Breast epithelium (tissue), 4 donors: ENCODE data around the gene SIX5. TPM values are rescaled to one million over a fixed set of nuclear protein-coding genes. Genes with fewer than 3 reads are reported as not detected.

Source experiments
- DNase-seq, 2 donors: peaks; one replicate each; pipeline ENCODE4 v3.0.0-alpha.2; 2019; ENCODE audit warnings: low spot score in 2 of 2
- H3K27ac ChIP-seq, 2 donors: fragments of 200-600 bp; sonication (generic) in 1 of 2; one replicate each; pipeline ENCODE4 v1.5.1; 2016 to 2019; ENCODE audit warnings: mild to moderate bottlenecking in 1 of 2
- H3K27me3 ChIP-seq, 2 donors: fragments of 200-600 bp; sonication (generic) in 1 of 2; one replicate each; pipeline versions ENCODE4 v1.5.1 to v1.6.0; 2017 to 2019; ENCODE audit warnings: control low read depth in 1 of 2, mild to moderate bottlenecking in 1 of 2
- H3K36me3 ChIP-seq: fragments of 200-600 bp; one replicate; pipeline ENCODE4 v1.5.1; 2019
- H3K4me1 ChIP-seq, 2 donors: fragments of 200-600 bp; sonication (generic); one replicate each; pipeline ENCODE4 v1.5.1; 2016 to 2019; ENCODE audit warnings: control low read depth in 1 of 2
- H3K4me3 ChIP-seq, 3 donors: fragments of 200-600 bp; sonication (generic); 1 replicate in 2 of 3; 2 replicates in 1 of 3; pipeline ENCODE4 v1.5.1; 2016 to 2019; ENCODE audit warnings: mild to moderate bottlenecking in 3 of 3, moderate library complexity in 2 of 3
- H3K9me3 ChIP-seq, 2 donors: fragments of 200-600 bp; sonication (generic) in 1 of 2; one replicate each; pipeline ENCODE4 v1.5.1; 2016 to 2019; ENCODE audit warnings: control low read depth in 1 of 2
- CTCF ChIP-seq, 3 donors: fragments of 450-650 bp; IDR thresholded peaks; one replicate each; pipeline ENCODE4 v1.5.1; 2016 to 2017; ENCODE audit warnings: antibody characterized with exemption in 3 of 3, mild to moderate bottlenecking in 3 of 3, moderate library complexity in 3 of 3
- POLR2A ChIP-seq: fragments of 450-650 bp; IDR thresholded peaks from one replicate; pipeline ENCODE4 v1.6.1; 2016; ENCODE audit warnings: antibody characterized with exemption, mild to moderate bottlenecking, moderate library complexity
- POLR2AphosphoS5 ChIP-seq, 3 donors: sonication (generic); formaldehyde crosslinking; IDR thresholded peaks; one replicate each; pipeline ENCODE4 v1.6.1; 2017; ENCODE audit warnings: antibody characterized with exemption in 3 of 3
- intact Hi-C: fragments of 100-400 bp; cut with DNase I; formaldehyde crosslinking; loops from one replicate; pipeline ENCODE4 v1.15.1; 2023; ENCODE audit warnings: low total_unique reads
- total RNA-seq, 3 donors: library from RNA; depleted of rRNA; stranded (reverse); fragments of >200 nt; gene quantifications; one replicate each; pipeline ENCODE4 v1.1.0, GENCODE V29; 2016

Gene SIX5
- total RNA-seq, 3 donors from 2014 or later = 8.6 to 11.8 (median 11.8) TPM

GRCh38 chr19:45791744-45792469 is 22.9 kb upstream of the SIX5 start:
- intact Hi-C loops = no loop called here
- H3K4me1 ChIP-seq = peaks cover 0 to 9% of the 10 kb centered on the region in 2 donors
- no peaks in the 10 kb centered on the region for H3K27me3 ChIP-seq
- no peak for TF ChIP-seq CTCF (IDR thresholded peaks at IDR 0.05)
- no peak for TF ChIP-seq POLR2A
- TF ChIP-seq POLR2AphosphoS5 (IDR thresholded peaks at IDR 0.05) = no peak
- H3K36me3 ChIP-seq = no peaks in the 10 kb centered on the region
- H3K27ac ChIP-seq = peak overlapping the region; percentile 71 to 92
- DNase-seq = no peak
- peak overlapping the region; percentile 59 to 86 (median 74) for H3K4me3 ChIP-seq
- no peaks in the 10 kb centered on the region for H3K9me3 ChIP-seq

GRCh38 chr19:45790942-45791341 is 21.9 kb upstream of the SIX5 start:
- Histone ChIP-seq H3K9me3 (no peaks in the 10 kb centered on the region), H3K4me3 (peak overlapping the region in 1 of 3 donors; percentile 86), H3K4me1 (peaks cover 0 to 9% of the 10 kb centered on the region in 2 donors), H3K27ac (no peak overlapping the region), H3K27me3 (no peaks in the 10 kb centered on the region), H3K36me3 (peaks cover 6% of the 10 kb centered on the region)
- intact Hi-C loops = no loop called here
- no peak for TF ChIP-seq CTCF (IDR thresholded peaks at IDR 0.05)
- peak in 1 of 3 donors; percentile 15 for TF ChIP-seq POLR2AphosphoS5 (IDR thresholded peaks at IDR 0.05)
- no peak for DNase-seq

GRCh38 chr19:45789035-45789786 is 20.2 kb upstream of the SIX5 start:
- intact Hi-C loops = no loop called here
- Histone ChIP-seq H3K4me1 (peaks cover 0 to 9% of the 10 kb centered on the region in 2 donors), H3K4me3 (no peak overlapping the region), H3K27me3 (no peaks in the 10 kb centered on the region), H3K9me3 (no peaks in the 10 kb centered on the region), H3K27ac (no peak overlapping the region), H3K36me3 (peaks cover 6% of the 10 kb centered on the region)
- no peak for TF ChIP-seq CTCF (IDR thresholded peaks at IDR 0.05)
- TF ChIP-seq POLR2A = no peak
- TF ChIP-seq POLR2AphosphoS5 (IDR thresholded peaks at IDR 0.05) = no peak
- DNase-seq = no peak

- Histone ChIP-seq H3K27me3 (no peaks in the 10 kb centered on the region), H3K9me3 (no peaks in the 10 kb centered on the region), H3K4me3 (no peak overlapping the region), H3K27ac (no peak overlapping the region), H3K36me3 (peaks cover 6% of the 10 kb centered on the region), H3K4me1 (peaks cover 15 to 28% of the 10 kb centered on the region in 2 donors)
- DNase-seq = no peak
- TF ChIP-seq POLR2A = no peak
- no peak for TF ChIP-seq POLR2AphosphoS5 (IDR thresholded peaks at IDR 0.05)
- no peak for TF ChIP-seq CTCF (IDR thresholded peaks at IDR 0.05)
- intact Hi-C loops = no loop called here
Observed at GRCh38 chr19:45786533-45786894, 17.5 kb upstream of the SIX5 start.
